Neural cell (in vitro differentiated cells): ENCODE data around the gene LSM3. TPM values are rescaled to one million over a fixed set of nuclear protein-coding genes. Genes with fewer than 3 reads are reported as not detected.

Experiments used
- H2AFZ ChIP-seq: fragments of 200-600, 300-800 bp; sonication (generic), shearing (Covaris generic); 2 replicates; pipeline ENCODE4 v1.6.0; 2014; ENCODE audit warnings: low read depth, mild to moderate bottlenecking, antibody characterized with exemption, low read length, moderate library complexity
- H3F3A ChIP-seq: fragments of 200-600 bp; shearing (Covaris generic); 2 replicates; pipeline ENCODE4 v1.6.1; 2016; ENCODE audit warnings: mild to moderate bottlenecking, moderate library complexity, mixed read lengths, antibody characterized with exemption, low read length; ENCODE audit not compliant: insufficient read depth, poor library complexity, severe bottlenecking
- H3K27ac ChIP-seq: fragments of 200-600, 300-800 bp; sonication (generic), shearing (Covaris generic); 2 replicates; pipeline ENCODE4 v1.5.1; 2014; ENCODE audit warnings: mild to moderate bottlenecking, low read length, moderate library complexity
- H3K27me3 ChIP-seq: fragments of 300-800, 200-600 bp; sonication (generic), shearing (Covaris generic); 2 replicates; pipeline ENCODE4 v1.6.0; 2014; ENCODE audit warnings: mild to moderate bottlenecking, low read depth, low read length, moderate library complexity; ENCODE audit not compliant: insufficient read depth
- H3K36me3 ChIP-seq: fragments of 300-800, 200-600 bp; sonication (generic), shearing (Covaris generic); 2 replicates; pipeline ENCODE4 v1.5.1; 2014; ENCODE audit warnings: mild to moderate bottlenecking, antibody characterized with exemption, low read length, moderate library complexity; ENCODE audit not compliant: insufficient read depth
- H3K4me2 ChIP-seq: fragments of 300-800, 200-600 bp; sonication (generic), shearing (Covaris generic); 2 replicates; pipeline ENCODE4 v1.6.0; 2014; ENCODE audit warnings: mild to moderate bottlenecking, low read length
- H3K4me3 ChIP-seq: fragments of 300-800, 200-600 bp; sonication (generic), shearing (Covaris generic); 2 replicates; pipeline ENCODE4 v1.5.1; 2014; ENCODE audit warnings: mild to moderate bottlenecking, low read length, moderate library complexity
- H3K79me2 ChIP-seq: fragments of 200-600 bp; shearing (Covaris generic); replicated peaks from 2 replicates; pipeline ENCODE4 v1.6.0; 2014; ENCODE audit warnings: mild to moderate bottlenecking, low read length, moderate library complexity; ENCODE audit not compliant: insufficient read depth
- H3K9ac ChIP-seq: fragments of 300-800, 200-600 bp; sonication (generic), shearing (Covaris generic); 2 replicates; pipeline ENCODE4 v1.6.1; 2016; ENCODE audit warnings: mild to moderate bottlenecking, low read length, mixed read lengths
- H3K9me2 ChIP-seq: fragments of 200-600 bp; shearing (Covaris generic); 2 replicates; pipeline ENCODE4 v1.6.1; 2016; ENCODE audit warnings: mild to moderate bottlenecking, low read length, mixed read lengths; ENCODE audit not compliant: insufficient read depth
- H3K9me3 ChIP-seq: fragments of 200-600, 300-800 bp; sonication (generic), shearing (Covaris generic); 2 replicates; pipeline ENCODE4 v1.6.1; 2016; ENCODE audit warnings: mild to moderate bottlenecking, mixed run types, low read length, moderate library complexity, mixed read lengths
- H4K20me1 ChIP-seq: fragments of 200-600 bp; shearing (Covaris generic); 2 replicates; pipeline ENCODE4 v1.6.1; 2016; ENCODE audit warnings: mild to moderate bottlenecking, mixed run types; ENCODE audit not compliant: insufficient read depth
- CTCF ChIP-seq: fragments of 450-650 bp; IDR thresholded peaks from 2 replicates; pipeline ENCODE4 v1.5.1; 2014; ENCODE audit warnings: antibody characterized with exemption, mild to moderate bottlenecking, moderate library complexity; ENCODE audit not compliant: poor library complexity, severe bottlenecking
- EP300 ChIP-seq: fragments of 450-650 bp; conservative IDR thresholded peaks from 2 replicates; pipeline ENCODE4 v1.6.1; 2014; ENCODE audit warnings: antibody characterized with exemption, mild to moderate bottlenecking, moderate library complexity; ENCODE audit not compliant: poor library complexity, severe bottlenecking
- EZH2 ChIP-seq: fragments of 200-600, 300-800 bp; shearing (Covaris generic), sonication (generic); IDR thresholded peaks from 2 replicates; pipeline ENCODE4 v1.6.1; 2014; ENCODE audit warnings: antibody characterized with exemption, low read length, borderline replicate concordance, mild to moderate bottlenecking; ENCODE audit not compliant: insufficient read depth, poor library complexity, severe bottlenecking
- MXI1 ChIP-seq: fragments of 450-650 bp; conservative IDR thresholded peaks from 2 replicates; pipeline ENCODE4 v1.6.1; 2014; ENCODE audit warnings: antibody characterized with exemption, mild to moderate bottlenecking; ENCODE audit not compliant: poor library complexity, severe bottlenecking
- POLR2AphosphoS5 ChIP-seq: IDR thresholded peaks from 2 replicates; pipeline ENCODE4 v1.6.1; 2012
- RAD21 ChIP-seq: fragments of 450-650 bp; conservative IDR thresholded peaks from 2 replicates; pipeline ENCODE4 v1.6.1; 2014; ENCODE audit warnings: antibody characterized with exemption, mild to moderate bottlenecking, moderate library complexity
- SMC3 ChIP-seq: fragments of 450-650 bp; conservative IDR thresholded peaks from 2 replicates; pipeline ENCODE4 v1.6.1; 2014; ENCODE audit warnings: antibody characterized with exemption, mild to moderate bottlenecking, moderate library complexity; ENCODE audit not compliant: poor library complexity
- TAF1 ChIP-seq: IDR thresholded peaks from 2 replicates; pipeline ENCODE4 v1.6.1; 2012; ENCODE audit warnings: low read depth
- polyA plus RNA-seq: library from polyadenylated mRNA; depleted of rRNA; stranded (reverse); fragments of >200 nt; gene quantifications from 2 replicates; pipeline ENCODE4 v1.2.3, GENCODE V29; 2014
- TF ChIP-seq, protein P1 (sequence below): IDR thresholded peaks from 2 replicates; pipeline ENCODE4 v1.6.1; 2012; ENCODE audit warnings: borderline replicate concordance

LSM3 gene
- polyA plus RNA-seq, 1 donor from 2014 or later: 29.6 TPM

DNA sequence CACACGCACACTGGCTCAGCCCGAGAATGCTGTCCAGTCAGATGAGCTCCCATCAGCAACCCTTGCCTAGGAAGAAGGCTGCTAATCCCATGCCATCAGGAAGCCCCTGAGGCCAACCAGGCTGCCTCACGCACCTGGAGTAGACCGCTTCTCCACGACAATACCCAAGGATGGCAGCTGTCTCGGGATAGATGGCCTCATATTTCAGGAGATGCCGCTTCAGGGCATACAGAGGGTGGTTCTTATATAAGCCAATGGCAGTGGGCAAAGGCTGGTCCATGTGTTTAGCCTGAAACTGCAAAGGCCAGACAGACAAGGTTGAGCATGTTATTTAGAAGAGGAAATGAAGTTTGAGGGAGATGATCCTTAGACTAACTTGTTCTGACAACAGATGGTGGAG lies 22.4 kb upstream of the LSM3 start:
- Histone ChIP-seq H3K4me3 (no peak overlapping the region), H2AFZ (no peak overlapping the region), H3F3A (no peaks in the 10 kb centered on the region), H3K79me2 (no peaks in the 10 kb centered on the region), H3K9me2 (no peaks in the 10 kb centered on the region), H4K20me1 (no peaks in the 10 kb centered on the region), H3K36me3 (peaks cover 33% of the 10 kb centered on the region), H3K27ac (no peak overlapping the region), H3K27me3 (no peaks in the 10 kb centered on the region), H3K9me3 (no peaks in the 10 kb centered on the region), H3K4me2 (no peak overlapping the region), H3K9ac (no peak overlapping the region)
- TF ChIP-seq SMC3 (no peak), EP300 (no peak), RAD21 (no peak), POLR2AphosphoS5 (no peak), TAF1 (no peak), MXI1 (no peak), EZH2 (no peak), CTCF (no peak)
- TF ChIP-seq, protein P1, sequence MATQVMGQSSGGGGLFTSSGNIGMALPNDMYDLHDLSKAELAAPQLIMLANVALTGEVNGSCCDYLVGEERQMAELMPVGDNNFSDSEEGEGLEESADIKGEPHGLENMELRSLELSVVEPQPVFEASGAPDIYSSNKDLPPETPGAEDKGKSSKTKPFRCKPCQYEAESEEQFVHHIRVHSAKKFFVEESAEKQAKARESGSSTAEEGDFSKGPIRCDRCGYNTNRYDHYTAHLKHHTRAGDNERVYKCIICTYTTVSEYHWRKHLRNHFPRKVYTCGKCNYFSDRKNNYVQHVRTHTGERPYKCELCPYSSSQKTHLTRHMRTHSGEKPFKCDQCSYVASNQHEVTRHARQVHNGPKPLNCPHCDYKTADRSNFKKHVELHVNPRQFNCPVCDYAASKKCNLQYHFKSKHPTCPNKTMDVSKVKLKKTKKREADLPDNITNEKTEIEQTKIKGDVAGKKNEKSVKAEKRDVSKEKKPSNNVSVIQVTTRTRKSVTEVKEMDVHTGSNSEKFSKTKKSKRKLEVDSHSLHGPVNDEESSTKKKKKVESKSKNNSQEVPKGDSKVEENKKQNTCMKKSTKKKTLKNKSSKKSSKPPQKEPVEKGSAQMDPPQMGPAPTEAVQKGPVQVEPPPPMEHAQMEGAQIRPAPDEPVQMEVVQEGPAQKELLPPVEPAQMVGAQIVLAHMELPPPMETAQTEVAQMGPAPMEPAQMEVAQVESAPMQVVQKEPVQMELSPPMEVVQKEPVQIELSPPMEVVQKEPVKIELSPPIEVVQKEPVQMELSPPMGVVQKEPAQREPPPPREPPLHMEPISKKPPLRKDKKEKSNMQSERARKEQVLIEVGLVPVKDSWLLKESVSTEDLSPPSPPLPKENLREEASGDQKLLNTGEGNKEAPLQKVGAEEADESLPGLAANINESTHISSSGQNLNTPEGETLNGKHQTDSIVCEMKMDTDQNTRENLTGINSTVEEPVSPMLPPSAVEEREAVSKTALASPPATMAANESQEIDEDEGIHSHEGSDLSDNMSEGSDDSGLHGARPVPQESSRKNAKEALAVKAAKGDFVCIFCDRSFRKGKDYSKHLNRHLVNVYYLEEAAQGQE: no peak

GRCh38 chr3:14156843-14157561 lies 21.6 kb upstream of the LSM3 start:
- Histone ChIP-seq H3K79me2 (no peaks in the 10 kb centered on the region), H2AFZ (no peak overlapping the region), H4K20me1 (no peaks in the 10 kb centered on the region), H3K9me2 (no peaks in the 10 kb centered on the region), H3K9me3 (no peaks in the 10 kb centered on the region), H3K36me3 (peaks cover 36% of the 10 kb centered on the region), H3F3A (no peaks in the 10 kb centered on the region), H3K4me3 (no peak overlapping the region), H3K9ac (no peak overlapping the region), H3K27me3 (no peaks in the 10 kb centered on the region), H3K4me2 (no peak overlapping the region), H3K27ac (no peak overlapping the region)
- TF ChIP-seq EZH2 (no peak), SMC3 (no peak), MXI1 (no peak), RAD21 (no peak), CTCF (no peak), TAF1 (no peak), POLR2AphosphoS5 (no peak), EP300 (no peak)
- TF ChIP-seq, protein P1: no peak
